NCI-H1092 treated with DMSO at 0.1 percent for 48 hours (cell line): ENCODE measurements around the gene ZNF143.

Source experiments
- DNase-seq: peaks from one replicate; lab custom pipeline; 2025; lab: John Stamatoyannopoulos, UW

ZNF143 gene

DNA sequence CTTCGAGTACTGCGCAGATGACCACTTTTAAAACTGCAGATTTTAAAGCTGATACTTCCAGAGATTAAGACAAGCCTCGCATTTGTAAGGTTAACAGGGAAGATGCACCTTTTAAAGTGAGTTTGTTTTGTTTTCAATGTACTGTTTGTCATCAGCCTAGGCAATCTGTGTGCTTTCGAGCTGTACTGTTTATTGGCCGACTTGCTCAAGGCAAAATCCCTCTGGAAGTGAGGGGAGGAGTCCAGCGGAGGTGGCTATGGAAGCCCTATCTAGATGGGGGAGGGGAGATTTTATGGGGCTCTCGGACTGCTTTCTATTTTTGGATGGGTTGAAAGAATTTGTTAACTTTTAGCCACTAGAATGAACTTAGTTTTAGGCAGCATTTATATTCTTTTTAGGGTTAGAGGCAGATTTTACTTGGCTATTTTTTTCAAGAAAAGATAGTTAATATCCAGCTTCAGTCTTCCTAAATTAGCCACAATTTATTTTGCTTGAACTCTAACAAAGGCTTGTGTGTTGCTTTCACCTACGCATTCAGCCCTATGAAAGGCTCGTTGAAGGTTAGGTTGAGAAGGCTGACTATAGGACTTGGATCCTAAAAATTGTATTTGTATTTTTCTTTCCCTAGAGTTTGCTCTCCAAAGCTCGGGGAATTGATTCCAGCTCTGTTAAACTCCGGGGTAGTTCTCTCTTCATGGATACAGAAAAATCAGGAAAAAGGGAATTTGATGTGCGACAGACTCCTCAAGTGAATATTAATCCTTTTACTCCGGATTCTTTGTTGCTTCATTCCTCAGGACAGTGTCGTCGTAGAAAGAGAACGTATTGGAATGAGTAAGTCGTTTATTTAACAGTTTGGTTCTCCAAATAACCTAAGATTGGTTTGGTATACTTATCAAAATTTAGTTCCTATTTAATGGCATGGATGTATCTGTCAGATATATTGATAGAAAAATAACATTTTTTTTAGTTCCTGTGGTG is 114.7 kb downstream of the ZNF143 start:
- peak; percentile 70 for DNase-seq

DNA sequence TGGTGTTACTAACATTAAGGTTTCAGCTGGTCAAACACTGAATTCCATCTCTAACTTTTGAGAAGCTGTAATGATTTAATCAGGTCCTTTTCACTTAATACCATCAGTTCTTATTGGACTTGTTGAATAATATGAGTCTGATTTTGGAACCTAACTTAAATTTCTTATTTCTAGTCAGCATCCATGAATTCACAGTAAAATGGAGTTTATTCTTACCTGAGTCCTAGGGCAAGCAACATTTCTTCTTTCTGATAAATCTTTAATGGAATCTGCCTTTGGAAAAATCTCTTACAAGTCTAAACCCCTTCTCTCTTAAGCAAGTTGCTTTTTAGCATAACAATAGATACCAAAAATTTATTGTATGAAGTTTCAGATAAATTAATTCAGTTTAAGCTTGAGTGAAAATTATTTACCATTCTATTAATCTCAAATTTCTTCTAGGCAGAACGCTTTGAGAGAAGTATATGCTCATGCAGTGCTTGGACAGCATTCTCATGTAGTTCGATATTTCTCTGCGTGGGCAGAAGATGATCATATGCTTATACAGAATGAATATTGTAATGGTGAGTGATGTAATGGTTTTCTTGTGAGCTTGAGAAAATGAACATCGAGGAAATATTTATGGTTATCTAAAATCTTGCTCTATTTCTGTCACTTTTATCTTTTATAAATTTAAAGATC is 116.0 kb downstream of the ZNF143 start:
- no peak for DNase-seq

DNA sequence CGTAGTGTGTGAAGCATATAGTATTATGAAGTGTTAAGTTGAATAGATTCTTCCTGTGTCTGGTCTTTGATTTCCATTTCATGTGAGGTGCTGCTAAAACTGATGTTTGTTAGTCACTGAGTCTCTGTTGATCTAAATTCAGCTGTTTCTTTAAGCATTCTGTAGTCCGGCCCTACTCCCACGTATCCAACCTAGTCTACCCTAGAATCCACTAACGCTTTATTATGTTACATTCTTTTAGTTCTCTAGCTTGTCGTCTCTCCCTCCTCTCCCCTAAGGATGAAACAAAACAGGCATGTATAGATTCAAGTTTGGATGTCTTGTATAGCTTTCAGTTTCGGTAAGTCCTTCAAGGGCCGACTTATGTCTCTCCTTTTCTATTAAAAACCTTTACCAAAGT is 116.7 kb downstream of the ZNF143 start:
- no peak for DNase-seq
